ENCODE data around the gene TMC6.
"Not testable (repeated sequence)": the region's sequence is repeated elsewhere in the genome, so short reads cannot be mapped to it uniquely, and the experiment has no call there.

TMC6 gene

GRCh38 chr17:78143214-78144146 is 14.9 kb upstream of the TMC6 start:
- H3K4me3 ChIP-seq (ENCODE audit: low read length) = no peak overlapping the region
- TF ChIP-seq CTCF (IDR thresholded peaks at IDR 0.05; ENCODE audit: insufficient read depth, low read depth, low read length, missing control alignments) = no peak
- DNase-seq (ENCODE audit: low read depth) = no peak

- H3K4me3 ChIP-seq (ENCODE audit: low read length) = no peak overlapping the region
- no peak for TF ChIP-seq CTCF (IDR thresholded peaks at IDR 0.05; ENCODE audit: insufficient read depth, low read depth, low read length, missing control alignments)
- peak; percentile 99 for DNase-seq (ENCODE audit: low read depth)
These were observed 13.7 kb upstream of the TMC6 start for GRCh38 chr17:78142119-78142861.

GRCh38 chr17:78141437-78142118 is 13.0 kb upstream of the TMC6 start:
- no peak for TF ChIP-seq CTCF (IDR thresholded peaks at IDR 0.05; ENCODE audit: insufficient read depth, low read depth, low read length, missing control alignments)
- no peak overlapping the region for H3K4me3 ChIP-seq (ENCODE audit: low read length)
- peak; percentile 49 for DNase-seq (ENCODE audit: low read depth)

GRCh38 chr17:78140169-78141051 is 11.9 kb upstream of the TMC6 start:
- H3K4me3 ChIP-seq (ENCODE audit: low read length) = peak overlapping the region; percentile 27
- peak; percentile 97 for DNase-seq (ENCODE audit: low read depth)
- no peak for TF ChIP-seq CTCF (IDR thresholded peaks at IDR 0.05; ENCODE audit: insufficient read depth, low read depth, low read length, missing control alignments)

DNA sequence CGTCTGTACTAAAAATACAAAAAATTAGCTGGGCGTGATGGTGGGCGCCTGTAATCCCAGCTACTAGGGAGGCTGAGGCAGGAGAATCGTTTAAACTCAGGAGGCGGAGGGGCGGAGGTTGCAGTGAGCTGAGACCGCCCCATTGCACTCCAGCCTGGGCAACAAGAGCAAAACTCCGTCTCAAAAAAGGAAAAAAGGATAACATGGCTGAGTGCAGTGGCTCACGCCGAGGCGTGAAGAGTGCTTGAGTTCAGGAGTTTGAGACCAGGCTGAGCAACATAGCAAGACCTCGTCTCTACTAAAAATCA is 11.3 kb upstream of the TMC6 start:
- H3K4me3 ChIP-seq (ENCODE audit: low read length); DNase-seq (ENCODE audit: low read depth): not testable (repeated sequence)

DNA sequence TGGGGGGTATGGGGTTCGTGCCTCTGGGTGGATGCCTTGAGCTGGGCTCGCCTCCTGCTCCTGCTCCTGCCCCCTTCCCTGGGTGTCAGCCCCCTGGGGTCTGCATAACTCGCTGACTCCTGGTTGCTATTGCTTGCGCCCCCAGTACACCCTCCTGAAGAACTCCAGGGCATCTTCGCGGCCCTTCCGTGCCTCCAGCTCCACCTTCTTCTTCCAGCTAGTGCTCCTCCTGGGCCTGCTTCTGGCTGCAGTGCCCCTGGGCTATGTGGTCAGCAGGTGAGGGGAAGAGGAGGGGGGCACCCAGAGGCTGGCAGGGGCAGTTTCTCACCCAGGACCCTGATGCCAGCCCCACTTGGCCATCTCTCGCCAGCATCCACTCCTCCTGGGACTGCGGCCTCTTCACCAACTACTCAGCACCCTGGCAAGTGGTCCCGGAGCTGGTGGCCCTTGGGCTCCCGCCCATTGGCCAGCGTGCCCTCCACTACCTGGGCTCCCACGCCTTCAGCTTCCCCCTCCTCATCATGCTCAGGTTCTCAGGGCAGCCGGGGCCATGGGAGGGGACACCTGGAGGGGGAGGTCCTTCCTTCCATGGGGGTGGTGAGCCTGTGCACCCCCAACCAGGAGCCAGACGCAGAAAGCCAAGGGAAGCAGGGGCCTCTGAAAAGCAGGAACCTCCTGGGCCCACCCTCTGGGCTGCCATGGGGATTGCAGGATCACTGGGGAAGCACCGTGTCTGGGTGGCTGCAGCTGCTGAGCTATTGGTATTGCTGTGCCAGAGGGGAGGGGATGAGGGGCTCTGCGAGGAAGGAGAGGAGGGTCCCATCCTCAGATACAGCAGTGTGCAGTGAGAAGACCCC is 9.9 kb upstream of the TMC6 start:
- DNase-seq (ENCODE audit: low read depth) = no peak
- no peak overlapping the region for H3K4me3 ChIP-seq (ENCODE audit: low read length)
- TF ChIP-seq CTCF (IDR thresholded peaks at IDR 0.05; ENCODE audit: insufficient read depth, low read depth, low read length, missing control alignments) = no peak
